CD4-positive, alpha-beta T cell (primary cell): ENCODE data around the gene RSRC1. TPM values are rescaled to one million over a fixed set of nuclear protein-coding genes. Genes with fewer than 3 reads are reported as not detected.
A peak's percentile ranks its signal among the peaks of the same experiment; 100 is the strongest.

Experiments
- ATAC-seq: fragments of 200-7000 bp; cut with Tn5 transposase; one replicate; pipeline ENCODE4 v1.10.0; 2022; ENCODE audit warnings: mild to moderate bottlenecking; ENCODE audit not compliant: poor library complexity
- CTCF ChIA-PET: fragments of 350-600 bp; sonication (Branson Sonifier 250); formaldehyde crosslinking; loops from one replicate; lab custom pipeline; 2021; ENCODE audit warnings: antibody characterized with exemption, inconsistent platforms; lab: Charles Lee
- POLR2A ChIA-PET: fragments of 350-600 bp; sonication (Branson Sonifier 250); formaldehyde crosslinking; loops from one replicate; lab custom pipeline; 2021; ENCODE audit warnings: antibody characterized with exemption, inconsistent platforms; lab: Charles Lee
- DNase-seq, 14 experiments: peaks; one replicate each; pipeline ENCODE4 v3.0.0-alpha.2; 2013 to 2020; ENCODE audit warnings: mixed read lengths in 2 of 14
- H3K27ac ChIP-seq, 2 donors: one replicate each; pipeline versions ENCODE4 v1.5.1 to v1.7.0; 2013; ENCODE audit warnings: low read length in 2 of 2, low read depth in 1 of 2, mild to moderate bottlenecking in 1 of 2
- H3K27me3 ChIP-seq, 2 experiments: 1 replicate in 1 of 2; 2 replicates in 1 of 2; pipeline versions ENCODE4 v1.6.1 to v1.7.0; 2013; ENCODE audit warnings: low read length in 2 of 2, control low read depth in 1 of 2, mild to moderate bottlenecking in 1 of 2, moderate library complexity in 1 of 2; ENCODE audit not compliant: insufficient read depth in 2 of 2, control insufficient read depth in 1 of 2
- H3K36me3 ChIP-seq: one replicate; pipeline ENCODE4 v1.6.1; 2013; ENCODE audit warnings: low read length, control low read depth; ENCODE audit not compliant: insufficient read depth
- H3K4me1 ChIP-seq: one replicate; pipeline ENCODE4 v1.6.1; 2013; ENCODE audit warnings: low read length, control low read depth; ENCODE audit not compliant: insufficient read depth
- H3K4me3 ChIP-seq: one replicate; pipeline ENCODE4 v1.5.1; 2013; ENCODE audit warnings: mild to moderate bottlenecking, low read length, moderate library complexity
- H3K9me3 ChIP-seq, 2 experiments: 1 replicate in 1 of 2; 2 replicates in 1 of 2; pipeline versions ENCODE4 v1.6.1 to v1.7.0; 2013; ENCODE audit warnings: low read length in 2 of 2, mild to moderate bottlenecking in 2 of 2, control low read depth in 1 of 2, moderate library complexity in 1 of 2; ENCODE audit not compliant: control insufficient read depth in 1 of 2, insufficient read depth in 1 of 2
- H3K27ac Mint-ChIP-seq: one replicate; pipeline ENCODE4 v1.8.0; 2020; ENCODE audit warnings: mixed read lengths
- H3K27me3 Mint-ChIP-seq: one replicate; pipeline ENCODE4 v1.8.0; 2021; ENCODE audit warnings: mixed read lengths
- H3K36me3 Mint-ChIP-seq: one replicate; pipeline ENCODE4 v1.8.0; 2021; ENCODE audit warnings: low read depth, mixed read lengths
- H3K4me1 Mint-ChIP-seq: one replicate; pipeline ENCODE4 v1.8.0; 2021; ENCODE audit warnings: low read depth, mixed read lengths
- H3K4me3 Mint-ChIP-seq: one replicate; pipeline ENCODE4 v1.8.0; 2020; ENCODE audit warnings: mild to moderate bottlenecking, mixed read lengths
- H3K9me3 Mint-ChIP-seq: one replicate; pipeline ENCODE4 v1.8.0; 2020; ENCODE audit warnings: mixed read lengths
- CTCF ChIP-seq: fragments of 200-600 bp; IDR thresholded peaks from one replicate; pipeline ENCODE4 v1.8.0; 2022; ENCODE audit warnings: antibody characterized with exemption, mild to moderate bottlenecking
- intact Hi-C, 2 experiments: fragments of 100-400 bp; cut with DNase I in 1 of 2; cut with micrococcal nuclease in 1 of 2; formaldehyde crosslinking; loops; one replicate each; pipeline versions ENCODE4 v1.15.1 to v1.9.0; 2023 to 2025; cut with DNase I, micrococcal nuclease
- total RNA-seq, 174 experiments: library from RNA in 2 of 174; stranded (reverse) in 2 of 174; gene quantifications; one replicate each; pipeline ENCODE4 v1.2.3 and lab custom pipeline; 2021 to 2026

Gene RSRC1
- total RNA-seq, 2 experiments from 2014 or later = 22.3 to 24.6 TPM

DNA sequence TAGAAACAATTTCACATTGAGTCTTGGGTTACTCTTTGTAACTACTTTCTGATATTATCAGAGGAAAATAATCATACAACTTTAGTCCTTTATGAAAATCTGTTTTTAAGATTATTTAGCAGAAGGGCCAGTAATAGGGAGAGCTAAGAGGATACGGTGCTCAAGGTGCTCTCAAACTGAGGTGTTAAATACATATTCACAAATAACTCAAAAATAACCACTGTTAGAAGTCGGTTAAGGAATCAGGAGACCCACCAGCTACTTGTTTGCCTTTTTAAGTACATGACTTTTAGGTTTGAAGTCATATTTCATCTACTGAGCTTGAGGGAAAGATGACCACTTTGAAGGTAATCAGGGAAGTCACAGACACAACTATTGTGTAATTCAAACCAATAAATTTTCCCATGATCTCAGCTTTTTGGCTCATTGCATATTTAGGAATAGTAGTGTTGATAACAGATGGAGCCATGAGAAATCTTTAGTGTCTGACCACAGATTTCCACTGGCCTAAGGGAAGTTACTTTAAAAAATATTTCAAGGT lies 1.4 kb upstream of the RSRC1 start:
- DNase-seq = no peak

DNA sequence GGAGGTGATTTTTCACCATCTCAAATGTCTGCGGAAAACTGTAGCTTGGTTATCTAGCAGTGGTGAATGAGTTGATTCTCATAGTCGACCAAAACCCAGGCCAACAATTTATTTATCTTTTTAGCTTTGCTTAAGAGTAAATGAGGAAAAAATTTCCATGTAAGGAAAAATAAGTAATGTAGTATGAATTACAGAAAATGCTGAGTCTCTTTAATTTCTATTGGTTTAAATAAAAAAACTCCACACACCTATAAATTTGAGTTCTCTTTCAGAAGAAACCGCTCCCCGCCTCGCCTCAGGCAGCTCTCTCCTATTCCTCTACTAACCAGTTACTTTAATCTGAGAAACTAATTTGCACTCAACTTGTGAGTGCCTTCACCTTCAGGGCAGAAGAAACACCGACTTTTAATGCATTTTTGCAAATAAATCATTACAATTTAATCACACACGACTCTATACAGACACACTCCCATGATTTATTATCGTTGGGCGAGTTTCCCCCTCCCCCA lies 540 bp upstream of the RSRC1 start:
- Mint-ChIP-seq H3K4me1 (peaks cover 77% of the 10 kb centered on the region), H3K27ac (peak overlapping the region; percentile 72), H3K36me3 (peaks cover 36% of the 10 kb centered on the region), H3K4me3 (peak overlapping the region; percentile 96), H3K9me3 (peaks cover 10% of the 10 kb centered on the region), H3K27me3 (peaks cover 52% of the 10 kb centered on the region)
- DNase-seq (no peak), ATAC-seq (peak; percentile 16)
- no peak for TF ChIP-seq CTCF
- CTCF ChIA-PET = interaction anchor here (1.3 kb wide), 1 partner anchor 9 kb away, joined by 3 read pairs; no protein-coding TSS in a partner anchor
- intact Hi-C loops = no loop called here
- H3K27ac ChIP-seq = no peak overlapping the region
- H3K36me3 ChIP-seq = no peaks in the 10 kb centered on the region
- peak overlapping the region; percentile 80 for H3K4me3 ChIP-seq
- peaks cover 4 to 24% of the 10 kb centered on the region in 2 experiments for H3K9me3 ChIP-seq
- peaks cover 37% of the 10 kb centered on the region for H3K4me1 ChIP-seq
- peaks cover 38 to 51% of the 10 kb centered on the region in 2 experiments for H3K27me3 ChIP-seq
- POLR2A ChIA-PET = interaction anchor here (0.6 to 2.5 kb wide), 11 partner anchors 9 to 1555 kb away, joined by 3 to 10 read pairs (median 4); partner anchors contain the start of genes GFM1, MFSD1 and SSR3

More for the DNA sequence above, 1.4 kb upstream of the RSRC1 start:
- peak overlapping the region; percentile 29 for H3K27ac Mint-ChIP-seq
- Histone ChIP-seq H3K27ac (no peak overlapping the region), H3K4me3 (no peak overlapping the region), H3K36me3 (no peaks in the 10 kb centered on the region), H3K9me3 (peaks cover 10 to 30% of the 10 kb centered on the region in 2 experiments), H3K27me3 (peaks cover 46 to 59% of the 10 kb centered on the region in 2 experiments), H3K4me1 (peaks cover 45% of the 10 kb centered on the region)
- H3K9me3 Mint-ChIP-seq = peaks cover 5% of the 10 kb centered on the region
- H3K4me3 Mint-ChIP-seq = peak overlapping the region; percentile 63
- intact Hi-C loops = no loop called here
- TF ChIP-seq CTCF = no peak
- H3K4me1 Mint-ChIP-seq = peaks cover 77% of the 10 kb centered on the region
- peaks cover 27% of the 10 kb centered on the region for H3K36me3 Mint-ChIP-seq
- H3K27me3 Mint-ChIP-seq = peaks cover 61% of the 10 kb centered on the region
- ChIA-PET POLR2A (interaction anchor here (0.6 to 2.5 kb wide), 4 partner anchors 10 to 12 kb away, joined by 3 to 8 read pairs (median 4); no protein-coding TSS in a partner anchor), CTCF (interaction anchor here (1.3 kb wide), 1 partner anchor 8 kb away, joined by 3 read pairs; no protein-coding TSS in a partner anchor)
- ATAC-seq = no peak

DNA sequence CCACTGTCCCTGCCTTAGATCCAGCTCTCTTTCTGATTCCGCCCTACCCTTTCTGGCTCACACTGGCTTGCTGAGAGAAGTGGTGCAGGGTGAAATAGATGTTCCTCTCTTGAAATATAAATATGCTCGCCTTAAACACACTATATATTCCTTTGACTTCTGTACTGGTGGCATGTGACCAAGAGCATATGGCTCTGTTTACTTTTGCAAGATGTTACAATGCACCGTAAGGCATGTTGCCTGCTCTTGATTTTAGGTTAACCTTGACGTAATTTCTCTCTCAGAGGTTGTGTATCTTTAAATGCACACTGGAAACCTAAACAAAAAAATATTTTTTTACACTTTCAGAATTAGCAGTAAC lies 749 bp downstream of the RSRC1 start:
- Mint-ChIP-seq H3K9me3 (peaks cover 13% of the 10 kb centered on the region), H3K27ac (peak overlapping the region; percentile 72), H3K4me3 (peak overlapping the region; percentile 96), H3K27me3 (peaks cover 41% of the 10 kb centered on the region), H3K4me1 (peaks cover 82% of the 10 kb centered on the region), H3K36me3 (peaks cover 43% of the 10 kb centered on the region)
- peak overlapping the region; percentile 80 for H3K4me3 ChIP-seq
- H3K4me1 ChIP-seq = peaks cover 29% of the 10 kb centered on the region
- DNase-seq (no peak), ATAC-seq (no peak)
- no peak overlapping the region for H3K27ac ChIP-seq
- POLR2A ChIA-PET = interaction anchor here (1.3 to 2.5 kb wide), 7 partner anchors 8 to 1556 kb away, joined by 3 to 10 read pairs (median 7); partner anchors contain the start of genes GFM1, MFSD1 and SSR3
- H3K36me3 ChIP-seq = no peaks in the 10 kb centered on the region
- peaks cover 29 to 39% of the 10 kb centered on the region in 2 experiments for H3K27me3 ChIP-seq
- no peak for TF ChIP-seq CTCF
- CTCF ChIA-PET = no interaction called here
- H3K9me3 ChIP-seq = peaks cover 0 to 18% of the 10 kb centered on the region in 2 experiments
- intact Hi-C loops = loop anchor here in 1 of 2 experiments (5.0 kb wide), 3 partner anchors 537 to 928 kb away; no protein-coding TSS in a partner anchor
